Stimulated activated CD8-positive, alpha-beta memory T cell treated with anti-CD3 and anti-CD28 coated beads, Interleukin-4, amount 100 ng/mL, for 1 hour (primary cell): Measurements from ENCODE around the gene AP5B1.

Experiments
- DNase-seq, 2 donors: peaks; one replicate each; pipeline ENCODE4 v3.0.0-alpha.2; 2020; ENCODE audit warnings: low read depth in 2 of 2, low spot score in 1 of 2

Gene AP5B1

DNA sequence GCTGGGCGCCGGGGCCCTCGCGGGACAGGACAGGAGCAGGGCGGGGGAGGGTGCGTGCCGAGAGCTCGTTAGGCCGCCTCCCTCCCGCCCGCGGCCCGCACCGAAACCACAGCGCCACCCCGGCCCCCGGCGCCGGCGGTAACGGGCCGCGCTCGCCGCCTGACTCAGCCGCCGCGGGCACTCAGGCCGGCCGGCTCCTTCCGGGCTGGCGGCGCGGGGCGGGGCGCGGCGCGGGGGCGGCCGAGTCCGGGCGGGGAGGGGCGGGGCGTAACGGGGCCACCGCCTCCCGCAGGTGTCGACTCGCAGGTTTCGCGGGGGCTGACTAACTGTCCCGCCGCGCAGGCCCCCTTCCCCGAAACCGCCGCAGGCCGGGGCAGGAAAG is at the start of gene AP5B1:
Gene AP5B1, minus strand, starts transcription at position 207 of the 382 bp plus-strand sequence. CDS start 385 bp downstream, outside the sequence.
- DNase-seq, result peak; percentile 50 to 52

- no peak for DNase-seq
These were observed 48.7 kb upstream of the AP5B1 start for GRCh38 chr11:65829459-65829858.

DNA sequence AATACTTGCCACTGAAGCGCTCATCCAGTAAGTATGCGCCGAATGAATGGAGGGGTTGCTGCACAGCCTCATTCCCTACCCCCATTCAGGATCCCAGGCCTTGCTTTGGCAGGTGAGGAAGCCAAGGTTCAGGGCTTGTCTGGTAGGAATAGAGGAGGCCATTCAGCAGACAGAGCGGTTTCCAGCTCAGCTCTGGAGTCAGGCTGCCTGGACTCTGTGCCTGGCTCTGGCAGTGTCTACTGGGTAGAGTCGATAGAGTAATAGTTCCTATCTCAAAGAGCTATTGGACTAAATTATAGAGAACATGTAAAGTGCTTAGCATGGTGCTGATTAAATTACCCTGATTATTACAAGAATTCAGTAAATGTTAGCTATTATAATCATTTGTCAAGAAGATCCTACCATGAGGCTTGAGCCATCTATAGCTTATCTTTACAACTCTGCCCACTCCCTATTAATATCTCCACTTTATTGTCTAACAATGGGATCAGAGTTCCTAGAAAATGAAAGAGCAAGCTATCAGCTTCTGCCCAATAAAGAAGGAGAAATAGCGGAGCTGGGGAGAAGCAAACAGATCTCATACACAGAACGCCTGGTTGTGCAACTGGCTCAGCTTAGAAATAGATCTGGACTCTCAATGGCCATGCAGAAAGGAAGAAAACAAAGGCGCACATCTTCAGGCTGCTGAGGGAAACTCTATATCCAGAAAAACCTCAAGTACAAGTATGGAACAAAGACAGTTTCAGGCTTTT is 46.4 kb upstream of the AP5B1 start:
- DNase-seq, result no peak

GRCh38 chr11:65822776-65823528 is 42.2 kb upstream of the AP5B1 start:
- DNase-seq, result no peak

DNA sequence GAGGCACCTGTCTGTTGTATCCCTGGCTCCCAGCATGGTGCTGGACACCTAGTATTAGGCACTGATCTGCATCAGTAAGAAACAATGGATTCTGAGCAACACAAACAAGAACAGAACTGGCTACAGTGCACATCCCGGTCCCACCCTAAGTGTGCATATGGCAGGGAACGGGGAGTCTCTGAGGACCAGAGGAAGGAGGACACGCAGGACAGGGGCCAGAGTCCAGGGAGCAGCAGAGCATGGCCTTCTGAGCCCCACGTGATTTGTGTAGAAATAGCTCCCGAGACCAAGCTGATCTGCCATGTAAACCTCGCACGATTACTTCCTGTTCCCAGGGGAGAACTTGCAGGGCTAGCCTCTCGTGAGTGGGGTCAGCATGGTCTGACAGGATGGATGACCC is 40.3 kb upstream of the AP5B1 start:
- no peak for DNase-seq

DNA sequence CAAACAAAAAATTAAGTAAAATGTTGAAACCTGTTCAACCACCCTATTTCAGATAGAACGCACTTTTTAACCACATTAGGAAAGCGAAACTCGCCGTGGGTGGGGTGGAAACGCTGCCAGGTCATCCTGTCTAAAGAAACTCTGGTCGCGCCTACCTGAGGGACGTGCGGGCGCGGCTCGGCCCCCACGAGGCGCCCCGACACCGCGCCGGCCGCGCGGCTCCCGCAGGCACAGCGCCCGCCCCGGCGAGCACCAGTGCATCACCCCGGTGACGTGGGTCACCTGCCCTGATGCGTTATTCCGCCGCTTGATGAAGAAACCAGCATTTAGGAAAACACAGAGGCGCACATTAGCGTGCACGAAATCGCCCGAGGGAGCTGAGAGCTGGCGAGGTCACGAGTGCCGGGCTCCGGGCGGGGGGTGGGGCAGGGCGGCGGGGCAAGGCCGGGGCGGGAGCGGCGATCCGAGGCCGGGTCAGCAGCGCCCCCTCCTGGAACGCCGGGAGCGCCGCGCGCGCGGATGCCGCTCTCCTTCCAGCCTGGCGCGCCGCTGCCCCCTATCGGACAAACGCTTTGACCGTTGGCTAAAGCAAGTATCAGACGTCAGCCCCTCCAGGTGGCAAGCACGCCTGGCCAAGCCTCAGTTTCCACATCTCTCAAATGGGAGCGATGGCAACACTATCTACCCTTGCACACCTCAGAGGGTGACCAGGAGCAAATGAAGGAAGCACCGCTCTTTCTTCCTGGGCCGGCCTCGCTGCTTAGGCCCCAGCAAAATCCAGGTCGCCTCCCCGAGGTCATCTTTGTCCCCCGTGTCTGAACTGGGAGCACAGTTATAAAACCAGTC is 37.3 kb upstream of the AP5B1 start:
- DNase-seq, result peak; percentile 89 to 92

DNA sequence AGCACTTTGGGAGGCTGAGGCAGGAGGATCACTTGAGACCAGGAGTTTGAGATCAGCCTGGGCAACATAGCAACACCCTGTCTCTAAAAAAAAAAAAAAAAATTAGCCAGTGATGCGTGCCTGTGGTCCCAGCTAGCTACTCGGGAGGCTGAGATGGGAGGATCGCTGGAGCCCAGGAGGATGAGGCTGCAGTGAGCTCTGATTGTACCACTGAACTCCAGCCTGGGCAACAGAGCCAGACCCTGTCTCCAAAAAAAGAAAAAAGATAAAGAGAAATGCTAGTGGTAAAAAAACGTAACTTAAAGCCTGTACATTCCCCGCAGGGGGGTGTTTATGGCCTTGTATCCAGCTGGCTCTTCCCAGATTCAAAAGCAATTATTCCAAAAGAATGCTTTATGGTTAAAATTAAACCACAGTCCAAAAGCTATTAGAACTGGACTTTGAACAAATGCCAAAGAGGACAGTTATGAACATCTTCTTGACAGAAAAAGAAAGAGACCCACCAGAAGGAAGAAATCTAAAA is 36.6 kb upstream of the AP5B1 start:
- DNase-seq, result no peak

GRCh38 chr11:65816696-65817095 is 35.9 kb upstream of the AP5B1 start:
- DNase-seq, result no peak

DNA sequence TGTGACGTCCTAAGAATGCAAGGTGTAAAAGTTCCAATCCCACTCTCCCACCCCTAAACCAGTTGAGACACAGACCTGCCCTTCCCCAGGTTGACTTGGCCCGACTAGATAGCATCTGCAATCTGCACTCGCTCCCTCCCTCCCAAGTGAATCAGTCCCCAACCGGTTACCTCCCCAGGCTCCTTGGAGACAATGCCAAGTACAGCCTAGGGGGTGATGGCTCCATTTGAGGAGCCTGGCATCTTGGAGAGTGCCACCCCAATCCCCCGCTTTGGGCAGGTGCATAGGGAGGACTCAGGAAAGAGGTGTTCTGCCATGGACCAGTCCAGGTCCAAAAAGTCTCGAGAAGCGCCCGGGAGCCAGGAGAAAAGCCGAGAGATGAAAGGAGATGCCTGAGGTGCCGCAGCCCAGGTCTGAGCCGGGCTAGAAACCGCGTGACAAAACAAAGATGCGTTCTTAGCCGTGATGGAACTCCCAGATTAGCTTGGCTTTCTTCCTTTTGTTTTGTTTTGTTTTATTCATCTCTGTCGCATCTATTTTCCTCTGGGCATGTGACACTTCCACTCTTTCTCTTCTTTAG is 34.3 kb upstream of the AP5B1 start:
- no peak for DNase-seq

- DNase-seq, result no peak
These were observed 33.6 kb upstream of the AP5B1 start for GRCh38 chr11:65814131-65814985.

DNA sequence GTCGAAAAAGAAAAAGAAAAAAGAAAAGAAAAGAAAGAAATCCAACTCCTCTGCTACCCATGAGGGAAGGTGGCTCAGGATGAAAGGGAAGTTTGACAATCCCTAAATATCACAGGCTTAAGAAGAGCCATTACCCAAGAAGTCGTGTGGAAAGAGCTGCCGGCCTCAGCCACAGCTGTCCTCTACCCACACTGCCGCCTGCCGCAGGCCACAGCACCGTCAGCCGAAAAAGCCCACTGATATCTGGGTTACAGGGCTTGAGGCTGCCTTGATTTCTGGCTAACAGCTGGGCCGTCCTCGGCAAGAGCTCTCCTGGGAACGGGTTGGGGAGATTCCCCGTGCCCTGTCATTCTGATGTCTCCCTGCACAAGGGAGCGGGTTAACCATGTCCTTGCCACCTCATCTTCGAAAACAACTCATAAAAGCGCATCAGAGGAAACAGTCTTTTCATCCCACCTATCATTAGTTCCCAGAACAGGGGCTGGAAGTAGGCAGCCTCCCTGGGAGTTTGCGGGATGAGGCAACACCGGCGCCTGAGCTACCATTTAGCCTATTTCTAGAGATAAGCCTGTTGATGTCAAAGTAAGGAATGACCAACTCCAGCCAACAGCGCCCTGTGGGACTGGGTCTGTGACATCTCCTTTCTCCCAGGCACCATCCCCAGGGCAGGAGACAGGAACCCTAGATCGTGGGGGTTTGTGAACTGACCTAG is 31.1 kb upstream of the AP5B1 start:
- no peak for DNase-seq

GRCh38 chr11:65810046-65810868 is 29.5 kb upstream of the AP5B1 start:
- DNase-seq, result no peak

- DNase-seq, result no peak
These were observed 28.7 kb upstream of the AP5B1 start for GRCh38 chr11:65809496-65809895.

DNA sequence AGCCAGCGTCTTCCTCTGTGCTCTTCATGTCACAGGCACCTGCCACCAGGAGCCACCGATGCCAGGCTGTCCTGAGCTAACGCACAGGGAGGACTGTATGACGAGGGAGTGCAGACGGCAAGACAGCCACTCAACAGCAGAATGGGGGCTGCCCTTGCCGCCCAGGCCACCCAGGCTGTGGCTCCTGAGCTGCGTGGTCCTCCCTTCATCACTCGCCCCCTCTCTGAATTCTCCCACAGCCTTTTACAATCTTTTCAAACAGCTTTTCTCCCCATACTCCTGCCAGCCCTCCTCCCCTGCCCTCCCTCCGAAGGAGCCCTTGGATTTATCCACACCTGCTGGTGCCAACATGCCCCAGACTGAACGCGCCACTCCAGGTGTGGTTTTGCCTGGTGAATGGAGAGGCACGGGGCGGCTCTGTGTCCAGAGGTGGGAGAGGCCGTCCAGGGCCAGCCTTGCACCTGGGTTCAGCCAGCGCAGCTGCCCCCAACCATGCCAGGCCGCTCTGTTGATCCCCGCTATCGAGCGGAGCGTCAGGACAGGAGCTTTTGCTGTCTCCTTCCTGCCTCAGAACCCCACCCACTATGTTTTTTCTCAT is 28.1 kb upstream of the AP5B1 start:
- no peak for DNase-seq

GRCh38 chr11:65806979-65807378 is 26.2 kb upstream of the AP5B1 start:
- no peak for DNase-seq

DNA sequence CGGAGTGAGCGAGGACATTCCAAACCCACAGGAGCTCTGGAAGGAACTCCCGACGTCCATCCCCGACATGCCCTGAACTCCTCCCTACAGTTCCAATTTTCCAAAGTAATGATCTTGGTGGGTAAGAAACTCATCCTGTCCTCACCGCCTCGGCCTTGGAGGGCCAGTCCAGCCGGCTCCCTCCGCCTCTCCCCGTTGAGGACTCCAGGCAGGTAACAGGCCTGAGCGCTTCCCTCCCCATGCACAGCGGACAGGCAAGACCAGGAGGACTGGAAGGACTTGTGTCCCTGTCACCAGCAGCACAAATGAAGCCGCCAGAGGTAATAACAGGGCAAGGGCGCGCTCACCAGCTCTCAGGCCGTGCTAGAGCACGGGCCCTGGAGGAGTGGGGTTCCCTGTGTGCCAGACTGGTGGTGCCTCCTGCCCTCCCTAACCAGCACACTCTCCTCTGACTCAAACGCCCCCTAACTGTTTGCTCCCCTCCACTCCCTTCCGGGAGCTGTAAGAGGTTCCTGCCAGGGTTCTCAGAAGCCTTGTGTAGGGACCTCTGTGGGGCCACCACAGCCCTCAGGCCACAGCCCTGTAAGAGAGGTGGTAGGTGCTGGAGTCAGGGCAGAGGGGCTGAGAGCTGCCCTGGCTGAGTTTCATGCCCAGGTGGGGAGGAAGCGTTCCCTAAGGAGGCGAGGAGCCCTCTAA is 23.2 kb upstream of the AP5B1 start:
- no peak for DNase-seq

GRCh38 chr11:65802841-65803240 is 22.1 kb upstream of the AP5B1 start:
- no peak for DNase-seq
